Stomach (tissue), 4 donors: ENCODE data around the gene TIGD3.

Experiments used
- EP300 ChIP-seq: sonication (generic); formaldehyde crosslinking; IDR thresholded peaks from one replicate; pipeline ENCODE4 v1.6.1; 2017; ENCODE audit warnings: antibody characterized with exemption
- POLR2A ChIP-seq, 4 donors: fragments of 450-650 bp; IDR thresholded peaks; one replicate each; pipeline ENCODE4 v1.6.1; 2016; ENCODE audit warnings: antibody characterized with exemption in 4 of 4, control low read depth in 2 of 4, mild to moderate bottlenecking in 1 of 4, moderate library complexity in 1 of 4
- POLR2AphosphoS5 ChIP-seq, 3 donors: sonication (generic); formaldehyde crosslinking; IDR thresholded peaks; one replicate each; pipeline ENCODE4 v1.6.1; 2016; ENCODE audit warnings: antibody characterized with exemption in 3 of 3

DNA sequence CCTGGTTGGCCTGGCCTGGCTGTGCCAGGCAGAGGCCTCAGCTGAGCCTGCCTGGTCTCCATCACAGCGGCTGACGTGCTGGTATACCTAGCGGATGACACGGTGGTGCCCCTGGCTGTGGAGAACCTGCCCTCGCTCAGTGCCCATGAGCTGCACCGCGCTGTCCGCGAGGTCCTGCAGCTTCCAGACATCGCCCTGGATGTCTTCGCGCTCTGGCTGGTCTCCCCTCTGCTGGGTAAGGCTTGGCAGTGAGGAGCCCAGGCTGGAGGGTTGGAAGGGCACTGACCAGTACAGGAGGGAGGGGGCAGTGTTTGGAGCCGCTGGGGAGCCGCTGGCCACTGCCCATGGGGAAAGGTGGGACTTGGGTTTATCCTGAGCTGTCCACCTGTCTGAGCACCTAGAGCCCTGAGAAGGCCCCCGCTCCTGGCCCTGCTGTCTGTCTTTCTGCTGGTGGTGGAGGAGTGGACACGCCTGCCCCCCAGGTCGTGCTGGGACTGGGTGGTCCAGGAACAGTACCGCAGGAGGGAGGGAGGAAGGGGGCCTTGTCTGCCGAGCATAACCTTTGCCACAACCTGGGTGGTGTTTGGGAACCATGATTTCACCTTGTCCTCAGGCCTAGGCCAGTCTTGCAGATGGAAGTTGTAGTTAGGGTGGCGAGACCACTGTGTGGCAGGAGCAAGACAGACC lies 34.9 kb downstream of the TIGD3 start:
- TF ChIP-seq POLR2AphosphoS5 (IDR thresholded peaks at IDR 0.05) (no peak), EP300 (no peak), POLR2A (IDR thresholded peaks at IDR 0.05) (no peak)
